Measurements from ENCODE around the gene GCG.

DNA sequence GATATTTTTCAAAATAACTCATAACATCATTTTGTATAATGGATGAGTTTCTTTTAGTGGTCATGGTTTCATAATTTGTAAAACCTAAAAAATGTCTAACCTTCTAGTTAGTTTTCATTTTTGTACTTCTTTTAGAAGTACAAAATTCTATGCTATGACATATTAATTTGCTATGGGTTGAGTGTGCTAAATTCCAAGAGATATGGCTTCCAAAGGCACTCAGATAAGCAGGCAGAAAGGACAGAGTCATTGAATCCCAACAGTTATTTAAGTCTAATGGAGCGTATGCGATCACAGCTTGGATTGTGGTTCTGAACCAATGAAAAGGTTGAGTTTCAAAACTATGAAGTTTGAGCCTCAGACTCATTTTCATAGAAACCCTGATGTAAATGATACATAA is 37.0 kb downstream of the GCG start:
- no peak for TF ChIP-seq EP300 (IDR thresholded peaks at IDR 0.05)
- TF ChIP-seq, protein P1, sequence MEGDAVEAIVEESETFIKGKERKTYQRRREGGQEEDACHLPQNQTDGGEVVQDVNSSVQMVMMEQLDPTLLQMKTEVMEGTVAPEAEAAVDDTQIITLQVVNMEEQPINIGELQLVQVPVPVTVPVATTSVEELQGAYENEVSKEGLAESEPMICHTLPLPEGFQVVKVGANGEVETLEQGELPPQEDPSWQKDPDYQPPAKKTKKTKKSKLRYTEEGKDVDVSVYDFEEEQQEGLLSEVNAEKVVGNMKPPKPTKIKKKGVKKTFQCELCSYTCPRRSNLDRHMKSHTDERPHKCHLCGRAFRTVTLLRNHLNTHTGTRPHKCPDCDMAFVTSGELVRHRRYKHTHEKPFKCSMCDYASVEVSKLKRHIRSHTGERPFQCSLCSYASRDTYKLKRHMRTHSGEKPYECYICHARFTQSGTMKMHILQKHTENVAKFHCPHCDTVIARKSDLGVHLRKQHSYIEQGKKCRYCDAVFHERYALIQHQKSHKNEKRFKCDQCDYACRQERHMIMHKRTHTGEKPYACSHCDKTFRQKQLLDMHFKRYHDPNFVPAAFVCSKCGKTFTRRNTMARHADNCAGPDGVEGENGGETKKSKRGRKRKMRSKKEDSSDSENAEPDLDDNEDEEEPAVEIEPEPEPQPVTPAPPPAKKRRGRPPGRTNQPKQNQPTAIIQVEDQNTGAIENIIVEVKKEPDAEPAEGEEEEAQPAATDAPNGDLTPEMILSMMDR (IDR thresholded peaks at IDR 0.05) = no peak
